GM20000 (cell line): ENCODE results near the gene POTEI.
"Not testable (repeated sequence)": the region's sequence is repeated elsewhere in the genome, so short reads cannot be mapped to it uniquely, and the experiment has no call there.

Experiments used
- DNase-seq: peaks from one replicate; pipeline ENCODE4 v3.0.0; 2012; ENCODE audit warnings: low spot score

Gene POTEI

GRCh38 chr2:130509228-130509627, at the start of gene POTEI:
TSS of gene POTEI (minus strand) at chr2:130509328. CDS start at chr2:130509235, 93 bp downstream.
- not testable (repeated sequence) for DNase-seq

GRCh38 chr2:130556441-130556840, 47.3 kb upstream of the POTEI start:
- not testable (repeated sequence) for DNase-seq

GRCh38 chr2:130554178-130554577, 45.0 kb upstream of the POTEI start:
- DNase-seq = not testable (repeated sequence)

- not testable (repeated sequence) for DNase-seq
Measured at GRCh38 chr2:130549475-130549874, 40.3 kb upstream of the POTEI start.

GRCh38 chr2:130548418-130548817, 39.3 kb upstream of the POTEI start:
- DNase-seq = not testable (repeated sequence)

GRCh38 chr2:130544978-130545377, 35.9 kb upstream of the POTEI start:
- not testable (repeated sequence) for DNase-seq

GRCh38 chr2:130543785-130544528, 34.8 kb upstream of the POTEI start:
- DNase-seq = not testable (repeated sequence)

- not testable (repeated sequence) for DNase-seq
Measured at GRCh38 chr2:130542789-130543188, 33.7 kb upstream of the POTEI start.

- not testable (repeated sequence) for DNase-seq
Measured at GRCh38 chr2:130538271-130538670, 29.1 kb upstream of the POTEI start.

GRCh38 chr2:130536654-130537053, 27.5 kb upstream of the POTEI start:
- not testable (repeated sequence) for DNase-seq

GRCh38 chr2:130531672-130532071, 22.5 kb upstream of the POTEI start:
- not testable (repeated sequence) for DNase-seq

GRCh38 chr2:130531225-130531624, 22.1 kb upstream of the POTEI start:
- not testable (repeated sequence) for DNase-seq

GRCh38 chr2:130530212-130530611, 21.1 kb upstream of the POTEI start:
- DNase-seq = not testable (repeated sequence)

GRCh38 chr2:130529545-130529944, 20.4 kb upstream of the POTEI start:
- DNase-seq = not testable (repeated sequence)

GRCh38 chr2:130527365-130527967, 18.3 kb upstream of the POTEI start:
- not testable (repeated sequence) for DNase-seq

GRCh38 chr2:130522390-130522789, 13.3 kb upstream of the POTEI start:
- not testable (repeated sequence) for DNase-seq

- DNase-seq = not testable (repeated sequence)
Measured at GRCh38 chr2:130520992-130521391, 11.9 kb upstream of the POTEI start, which contains the start of gene CFC1B. TSS of gene CFC1B (plus strand) at chr2:130521222. CDS start at chr2:130521485, 263 bp downstream.

- not testable (repeated sequence) for DNase-seq
Measured at GRCh38 chr2:130518516-130519106, 9.5 kb upstream of the POTEI start.

- not testable (repeated sequence) for DNase-seq
Measured at GRCh38 chr2:130511747-130512451, 2.8 kb upstream of the POTEI start.

- not testable (repeated sequence) for DNase-seq
Measured at GRCh38 chr2:130510807-130511746, 1.9 kb upstream of the POTEI start.

- not testable (repeated sequence) for DNase-seq
Measured at GRCh38 chr2:130491073-130491472, 18.1 kb downstream of the POTEI start.
